T1000 (cell line): ENCODE results near the gene ARPC5L.
"Not testable (repeated sequence)": the region's sequence is repeated elsewhere in the genome, so short reads cannot be mapped to it uniquely, and the experiment has no call there.

Experiments used
- DNase-seq: peaks from one replicate; lab custom pipeline; 2025; ENCODE audit warnings: mixed read lengths; lab: John Stamatoyannopoulos, UW

Gene ARPC5L

DNA sequence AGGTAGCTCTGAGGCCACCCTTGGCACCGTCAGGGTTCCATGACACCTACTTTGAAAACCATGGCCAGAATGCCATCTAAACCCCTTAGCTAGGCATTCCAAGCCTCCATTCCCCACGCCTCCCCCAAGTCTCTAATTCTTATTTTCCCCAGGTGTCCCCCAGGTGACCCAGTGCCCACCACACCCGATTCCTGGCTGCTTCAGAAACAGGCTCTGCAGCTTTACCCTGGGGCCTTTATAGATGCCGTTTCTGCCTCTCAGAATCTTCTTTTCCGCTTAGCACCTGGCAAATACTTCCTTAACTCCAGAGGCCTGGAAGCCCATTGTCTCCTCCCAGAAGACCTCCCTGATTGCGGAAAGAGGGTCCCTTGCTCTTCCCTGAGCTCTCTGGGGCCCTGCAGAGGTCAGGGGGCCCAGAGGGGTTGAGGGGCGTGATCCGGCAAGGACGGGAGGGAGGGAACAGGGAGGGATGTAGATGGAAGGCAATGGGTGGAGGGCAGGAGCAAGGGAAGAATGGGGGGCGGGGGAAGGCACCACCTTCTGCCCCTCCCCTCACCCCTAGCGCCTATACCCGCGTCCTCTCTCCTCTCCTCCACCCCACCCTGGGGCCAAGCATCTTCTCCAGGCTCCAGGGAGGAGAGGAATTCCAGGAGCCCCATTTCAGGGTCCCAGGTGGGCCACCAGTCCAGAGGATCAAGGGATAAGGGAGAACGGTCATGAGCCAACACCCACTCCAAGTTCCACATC is 20.7 kb upstream of the ARPC5L start:
- DNase-seq: no peak

DNA sequence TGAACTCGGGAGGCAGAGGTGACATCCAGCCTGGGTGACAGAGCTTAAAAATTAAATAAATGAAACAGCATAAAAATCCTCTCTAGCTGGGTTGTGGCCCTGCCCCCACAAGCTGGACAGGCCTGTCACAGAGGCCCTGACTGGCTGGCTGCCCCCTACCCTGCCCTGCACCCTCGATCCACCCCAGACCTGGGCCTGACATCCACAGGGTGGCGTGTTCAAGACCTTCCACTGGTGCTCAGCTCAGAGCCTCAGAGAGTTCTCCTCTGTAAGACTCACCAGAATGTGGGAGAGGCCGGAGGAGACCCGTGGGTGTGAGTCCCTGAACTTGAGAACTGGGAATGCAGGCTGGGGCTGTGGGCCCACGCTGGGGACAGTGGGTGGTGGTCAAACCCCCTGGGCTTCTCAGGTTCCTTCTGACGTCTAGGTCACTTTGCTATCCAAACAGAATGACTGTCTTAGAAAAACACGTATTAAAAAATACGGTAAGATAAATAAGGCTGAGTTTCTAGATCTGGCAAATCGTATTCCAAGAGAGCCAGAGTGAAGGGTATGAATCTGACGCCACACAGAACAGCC is 18.4 kb upstream of the ARPC5L start:
- no peak for DNase-seq

DNA sequence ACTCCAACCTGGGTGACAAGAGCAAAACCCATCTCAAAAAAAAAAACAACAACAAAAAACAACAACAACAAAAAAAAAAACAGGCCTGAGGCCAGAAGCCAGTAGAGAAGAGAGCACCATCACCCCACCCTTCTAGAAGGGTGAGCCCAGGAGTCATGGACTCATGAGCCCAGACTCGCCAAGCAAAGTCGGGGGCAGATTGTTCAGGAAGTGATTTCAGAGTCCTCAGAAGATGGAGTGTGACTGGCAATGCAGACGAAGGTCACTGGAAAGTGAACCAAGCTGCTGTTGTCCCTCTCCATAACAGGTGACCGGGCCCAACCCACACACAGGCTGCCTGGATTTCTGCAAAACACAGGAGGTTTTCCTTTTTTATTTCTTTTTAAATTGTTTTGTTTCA is 17.6 kb upstream of the ARPC5L start:
- no peak for DNase-seq

DNA sequence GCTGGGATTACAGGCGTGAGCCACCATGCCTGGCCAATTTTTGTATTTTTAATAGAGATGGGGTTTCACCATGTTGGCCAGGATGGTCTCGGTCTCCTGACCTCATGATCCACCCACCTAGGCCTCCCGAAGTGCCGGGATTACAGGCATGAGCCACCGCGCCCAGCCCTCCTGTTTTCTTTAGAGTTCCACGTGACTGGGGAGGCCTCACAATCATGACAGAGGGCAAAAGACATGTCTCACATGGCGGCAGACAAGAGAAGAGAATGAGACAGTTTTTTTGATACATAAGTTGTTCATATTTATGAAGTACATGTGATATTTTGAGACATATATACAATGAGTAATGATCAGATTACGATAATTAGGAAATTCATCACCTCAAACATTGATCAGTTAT is 15.5 kb upstream of the ARPC5L start:
- not testable (repeated sequence) for DNase-seq

DNA sequence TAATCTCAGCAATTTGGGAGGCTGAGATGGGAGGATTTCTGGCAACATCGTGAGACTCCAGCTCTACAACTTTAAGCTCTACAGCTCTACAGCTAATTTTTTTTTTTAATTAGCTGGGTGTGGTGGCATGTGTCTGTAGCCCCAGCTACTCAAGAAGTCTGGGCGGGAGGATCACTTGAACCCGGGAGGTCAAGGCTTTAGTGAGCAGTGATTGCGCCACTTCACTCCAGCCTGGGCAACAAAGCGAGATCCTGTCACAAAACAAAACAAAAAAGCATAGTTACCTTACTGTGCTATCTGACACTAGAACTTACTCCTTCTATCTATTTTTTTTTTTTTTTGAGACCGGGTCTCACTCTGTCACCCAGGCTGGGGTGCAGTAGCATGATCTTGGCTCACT is 15.0 kb upstream of the ARPC5L start:
- no peak for DNase-seq

DNA sequence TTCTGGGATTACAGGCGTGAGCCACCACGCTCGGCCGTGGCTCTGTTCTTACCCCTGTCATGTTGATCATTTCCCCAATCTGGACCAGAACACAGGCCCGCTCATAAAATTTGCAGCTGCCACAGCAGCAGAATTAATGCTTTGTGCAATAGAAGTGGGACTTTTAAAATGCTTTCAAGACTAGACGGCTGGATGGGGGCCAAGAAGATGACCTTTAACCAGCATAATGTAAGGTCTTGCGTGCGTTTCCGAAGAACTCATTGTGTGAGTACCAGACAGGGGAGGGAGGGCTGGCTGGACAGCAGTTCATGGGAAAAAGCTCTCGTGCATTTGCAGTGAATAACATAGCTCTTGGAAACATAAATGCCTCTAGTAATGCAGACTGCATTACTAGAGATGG is 12.1 kb upstream of the ARPC5L start:
- DNase-seq: peak; percentile 20

DNA sequence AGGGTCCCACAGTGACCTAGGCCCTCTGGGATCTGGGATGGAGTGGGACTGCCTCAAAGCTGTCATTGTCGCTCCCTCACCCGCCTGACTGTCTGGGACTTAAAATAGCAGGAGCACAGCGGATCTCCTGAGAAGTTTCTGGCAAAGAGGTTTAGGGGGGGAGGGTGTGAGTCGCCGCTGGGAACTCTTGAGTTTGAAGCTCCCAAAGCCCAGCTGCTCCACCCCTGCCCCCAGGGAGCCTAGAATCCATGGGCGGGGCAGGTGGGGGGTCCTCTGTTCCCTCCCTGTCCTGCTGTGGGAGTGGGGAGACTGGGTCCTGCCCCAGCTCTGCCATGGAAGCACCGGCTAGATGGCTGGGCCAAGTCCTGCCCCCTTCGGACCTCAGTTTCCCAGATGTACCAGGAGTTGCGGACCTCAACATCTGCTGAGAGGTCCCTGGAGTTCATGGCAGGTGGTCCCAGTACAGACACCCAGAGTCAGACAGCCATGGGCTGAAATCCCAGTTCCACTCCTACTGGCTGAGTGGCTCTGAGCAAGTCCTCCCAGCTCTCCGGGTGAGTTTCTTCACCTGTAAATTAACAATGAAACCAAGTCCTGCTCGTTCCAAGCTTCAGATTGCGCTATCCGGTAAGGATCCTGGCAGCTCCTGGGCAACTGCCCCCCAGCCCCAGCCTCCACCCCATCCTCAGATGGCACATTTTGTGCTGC is 9.7 kb upstream of the ARPC5L start:
- DNase-seq: no peak

DNA sequence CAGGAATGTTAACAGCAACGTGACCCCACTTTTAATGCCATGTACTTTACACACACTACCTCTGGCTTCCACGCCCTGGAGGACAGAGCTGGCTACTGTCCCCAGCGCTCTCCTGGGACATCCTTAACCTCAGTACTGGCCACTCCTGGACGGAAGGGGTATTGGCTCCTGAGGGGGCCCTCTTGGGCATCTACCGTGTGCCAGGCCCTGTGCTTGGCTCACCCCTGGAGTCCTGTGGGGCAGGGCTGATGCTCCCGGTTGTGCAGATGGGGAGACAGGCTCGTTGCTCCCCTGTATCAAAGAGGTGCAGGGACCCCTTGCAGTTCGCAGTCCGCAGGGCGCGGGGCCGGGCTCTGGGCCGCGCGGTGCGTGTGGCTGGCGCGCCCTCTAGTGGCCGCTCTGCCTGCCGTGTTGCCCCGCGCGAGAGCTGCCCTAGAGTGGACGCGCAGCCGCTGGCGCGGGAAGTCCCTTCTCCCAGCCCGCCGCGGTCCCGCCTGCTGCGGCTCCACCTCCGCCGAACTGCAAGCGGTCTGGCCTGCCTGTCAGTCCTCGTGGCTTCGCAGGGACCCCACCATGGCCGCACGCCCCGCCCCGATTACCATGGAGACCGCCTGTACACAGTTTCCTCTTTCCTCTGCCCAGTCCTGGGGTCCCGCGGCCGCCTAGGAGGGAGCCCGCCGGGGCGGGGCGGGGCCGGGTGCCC is 8.9 kb upstream of the ARPC5L start, which contains the start of gene WDR38:
Gene WDR38 (plus strand): TSS at position 632 of the 703 bp plus-strand sequence. CDS start 72 bp downstream, outside the sequence.
- DNase-seq: peak; percentile 76

DNA sequence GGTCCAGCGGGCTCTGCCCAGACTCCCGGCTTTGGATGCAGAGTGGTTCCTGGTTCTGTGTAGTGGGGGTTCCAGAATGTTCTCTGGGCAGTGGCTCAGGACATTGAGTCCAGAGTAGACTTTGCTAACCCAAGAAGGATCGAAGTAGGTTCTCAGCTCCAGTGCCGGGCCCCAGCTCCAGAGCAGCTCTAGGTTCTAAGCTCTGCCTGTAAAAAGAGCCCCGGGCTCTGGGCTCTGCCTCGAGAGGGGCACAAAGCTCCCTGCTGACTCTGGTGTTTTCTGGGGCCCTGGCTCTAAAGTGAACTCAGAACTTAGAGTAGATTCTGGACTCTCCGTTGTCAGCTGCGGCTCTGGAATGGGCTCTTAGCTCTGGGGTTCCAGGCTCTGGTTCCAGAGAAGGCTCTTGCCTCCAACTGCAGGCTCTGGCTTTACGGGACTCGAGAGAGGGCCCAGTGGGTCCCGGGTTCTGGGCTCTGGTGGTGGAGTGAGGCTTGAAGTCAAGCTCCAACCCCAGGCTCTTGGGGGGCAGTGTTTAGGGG is 8.3 kb upstream of the ARPC5L start:
- DNase-seq: no peak

DNA sequence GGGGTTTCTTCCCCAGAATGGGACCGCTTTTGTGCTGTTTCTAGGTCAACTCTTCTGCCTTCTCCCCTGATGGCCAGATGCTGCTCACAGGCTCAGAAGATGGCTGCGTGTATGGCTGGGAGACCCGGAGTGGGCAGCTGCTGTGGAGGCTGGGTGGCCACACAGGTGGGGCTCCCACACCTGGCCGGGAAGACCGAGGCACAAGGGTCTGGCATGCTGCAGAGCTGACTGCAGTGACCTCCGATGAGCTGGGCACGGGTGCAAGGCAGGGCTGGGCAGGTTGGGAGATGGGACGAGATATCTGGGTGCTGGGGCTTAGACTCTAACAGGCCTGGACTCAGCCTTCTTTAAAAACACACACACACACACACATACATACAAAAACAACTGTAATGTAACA is 7.8 kb upstream of the ARPC5L start:
- no peak for DNase-seq

DNA sequence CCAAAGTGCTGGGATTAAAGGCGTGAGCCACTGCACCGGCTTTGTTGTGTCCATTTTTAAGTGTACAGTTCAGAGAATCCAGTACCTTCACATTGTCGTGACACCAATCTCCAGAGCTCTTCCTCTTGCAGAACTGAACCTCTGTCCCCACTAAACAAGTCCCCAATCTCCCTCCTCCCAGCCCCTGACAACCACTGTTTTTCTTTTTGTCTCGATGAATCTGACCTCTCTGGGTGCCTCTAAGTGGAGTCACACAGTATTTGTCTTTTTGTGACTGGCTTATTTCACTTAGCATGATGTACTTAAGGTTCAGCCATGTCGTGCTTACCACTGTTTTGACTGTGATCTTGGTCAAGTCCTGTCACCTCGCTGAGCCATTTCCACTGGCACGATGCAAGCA is 7.1 kb upstream of the ARPC5L start:
- DNase-seq: no peak

DNA sequence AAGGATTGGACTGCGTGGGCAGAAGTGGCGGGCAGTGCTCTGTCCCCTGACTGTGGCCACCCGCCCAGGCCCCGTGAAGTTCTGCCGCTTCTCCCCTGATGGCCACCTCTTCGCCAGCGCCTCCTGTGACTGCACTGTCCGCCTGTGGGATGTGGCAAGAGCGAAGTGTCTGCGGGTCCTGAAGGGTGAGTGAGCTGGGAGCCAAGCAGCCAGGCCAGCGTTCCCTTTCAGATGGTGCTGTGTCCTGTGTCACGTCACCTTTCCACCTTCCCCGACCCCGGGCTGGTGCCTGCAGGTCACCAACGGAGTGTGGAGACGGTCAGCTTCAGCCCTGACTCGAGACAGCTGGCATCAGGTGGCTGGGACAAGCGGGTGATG is 6.4 kb upstream of the ARPC5L start:
- no peak for DNase-seq

DNA sequence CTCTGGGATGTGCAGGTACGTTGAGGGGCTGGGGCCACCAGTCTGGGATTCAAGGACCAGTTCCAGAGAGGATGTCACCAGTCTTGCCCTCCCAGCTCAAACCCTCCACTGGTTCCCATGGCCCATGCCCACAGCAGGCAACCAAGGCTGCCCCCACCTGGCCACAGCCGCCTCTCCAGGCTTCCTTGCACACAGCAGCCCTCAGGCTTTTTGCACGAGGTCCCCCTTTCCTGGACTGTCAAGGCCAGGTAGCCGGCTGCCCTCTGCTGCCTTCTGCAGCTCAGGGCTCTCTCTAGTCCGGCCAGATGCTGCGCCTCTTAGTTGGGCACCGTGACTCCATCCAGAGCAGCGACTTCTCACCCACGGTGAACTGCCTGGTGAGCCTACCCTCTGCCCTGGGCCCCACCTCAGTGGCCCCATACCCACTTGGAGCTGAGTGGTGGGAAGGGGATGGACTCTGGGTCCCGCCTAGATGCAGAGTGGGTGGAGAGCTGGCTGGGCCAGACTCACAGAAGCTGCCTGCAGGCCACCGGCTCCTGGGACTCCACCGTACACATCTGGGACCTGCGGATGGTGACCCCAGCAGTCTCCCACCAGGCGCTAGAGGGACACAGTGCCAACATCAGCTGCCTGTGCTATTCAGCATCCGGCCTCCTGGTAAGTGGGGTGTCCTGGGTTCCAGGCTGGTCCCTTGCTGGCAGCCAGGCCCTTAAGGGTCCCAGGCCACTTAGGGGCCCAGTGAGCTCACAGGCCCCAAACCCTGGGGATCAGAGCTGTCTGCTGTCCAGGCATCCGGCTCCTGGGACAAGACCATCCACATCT is 5.8 kb upstream of the ARPC5L start:
- DNase-seq: no peak

DNA sequence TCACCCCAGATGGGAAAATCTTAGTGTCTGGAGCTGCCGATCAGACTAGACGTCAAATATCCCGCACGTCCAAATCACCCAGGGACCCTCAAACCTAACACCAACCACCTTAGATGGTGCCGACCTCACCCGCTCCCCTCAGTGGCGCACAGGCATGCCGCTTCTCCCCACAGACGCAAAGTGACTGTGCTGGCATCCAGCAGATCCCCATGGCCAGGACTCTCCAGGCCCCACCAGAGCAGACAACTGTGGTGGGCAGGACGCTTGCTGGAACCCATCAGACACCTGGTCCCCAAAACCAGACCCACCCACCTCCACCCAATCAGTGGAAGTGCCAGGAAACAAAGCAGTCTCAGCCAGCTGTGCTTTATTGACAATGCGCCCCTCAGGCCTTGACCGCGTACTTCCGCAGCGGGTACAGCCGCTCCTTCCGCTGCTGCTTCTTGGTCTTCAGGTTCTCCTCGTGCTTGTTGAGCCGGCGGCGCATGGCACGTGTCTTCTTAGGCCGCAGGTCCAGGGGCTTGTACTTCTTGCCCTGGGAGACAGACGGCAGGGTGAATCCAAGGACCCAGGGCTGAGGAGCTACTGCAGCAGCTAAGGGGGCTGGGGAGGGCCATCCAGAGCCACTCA is 4.3 kb upstream of the ARPC5L start:
- DNase-seq: no peak

DNA sequence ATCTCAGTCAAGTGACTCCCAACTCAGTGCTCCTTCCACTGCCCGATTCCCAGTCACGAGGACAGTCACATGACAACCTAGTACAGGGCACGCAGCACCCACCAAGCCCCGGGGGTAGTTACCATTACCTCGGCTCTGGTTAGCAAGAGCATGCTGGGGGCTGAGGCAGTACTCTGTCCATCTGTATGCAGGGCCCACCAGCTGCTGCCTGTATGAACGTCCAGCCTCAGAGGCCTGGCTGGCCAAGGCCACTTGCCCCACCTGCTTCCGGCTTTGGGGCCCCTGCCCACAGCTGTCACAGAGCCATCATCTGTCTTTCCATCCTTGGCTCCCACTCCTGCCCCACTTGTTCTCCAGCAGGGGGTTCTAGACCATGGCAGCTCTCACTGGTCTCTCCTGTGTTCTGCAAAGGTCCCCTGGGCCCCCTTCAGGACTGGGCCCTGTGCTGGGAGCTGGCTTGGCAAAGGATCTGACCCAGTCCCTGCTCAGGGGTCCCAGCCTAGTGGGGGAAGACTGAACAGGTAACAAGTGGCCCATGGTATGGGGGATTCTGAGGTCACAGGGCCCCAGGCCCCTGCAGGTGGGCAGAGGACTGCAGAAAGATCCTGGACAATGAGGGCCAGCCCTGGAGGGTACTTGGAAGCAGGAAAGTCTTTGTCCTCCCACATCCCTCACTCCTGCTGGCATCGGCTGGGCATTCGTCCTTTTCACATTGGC is 3.4 kb upstream of the ARPC5L start:
- DNase-seq: no peak

DNA sequence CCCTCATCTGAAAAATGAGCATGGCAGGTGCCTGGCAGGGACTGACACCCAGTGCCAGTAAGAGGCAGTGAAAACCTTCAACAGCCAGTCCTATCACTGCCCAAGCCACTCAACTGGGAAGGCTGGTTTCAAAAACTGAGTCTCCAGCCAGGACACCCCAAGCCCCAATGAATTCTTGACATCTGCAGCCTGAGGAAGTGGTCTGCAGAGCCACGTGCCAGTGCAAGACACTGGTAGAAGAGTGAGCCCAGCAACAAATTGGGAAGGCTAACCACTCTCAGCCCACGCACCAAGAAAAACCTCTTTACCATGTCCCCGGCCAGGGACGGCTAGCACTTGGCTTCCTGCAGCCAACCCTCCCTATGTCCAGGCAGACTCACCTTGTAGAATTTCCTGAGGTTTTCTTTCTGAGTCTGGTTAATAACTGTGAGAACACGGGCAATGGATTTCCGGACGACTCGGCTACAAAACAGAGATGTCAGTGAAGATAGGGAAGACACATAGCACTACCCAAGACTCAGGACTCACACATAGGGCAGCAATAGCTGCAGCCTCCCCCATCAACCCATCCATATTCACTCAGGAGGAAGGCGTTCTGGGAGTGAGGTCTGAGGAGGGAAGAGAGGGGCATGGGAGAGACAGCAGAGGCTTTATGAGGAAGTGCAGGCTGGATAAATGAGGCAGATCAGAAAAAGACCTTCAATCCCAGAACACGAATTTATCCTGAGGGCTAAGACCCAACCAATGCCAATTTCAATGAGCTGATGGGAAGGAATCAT is 1.9 kb upstream of the ARPC5L start:
- DNase-seq: no peak

DNA sequence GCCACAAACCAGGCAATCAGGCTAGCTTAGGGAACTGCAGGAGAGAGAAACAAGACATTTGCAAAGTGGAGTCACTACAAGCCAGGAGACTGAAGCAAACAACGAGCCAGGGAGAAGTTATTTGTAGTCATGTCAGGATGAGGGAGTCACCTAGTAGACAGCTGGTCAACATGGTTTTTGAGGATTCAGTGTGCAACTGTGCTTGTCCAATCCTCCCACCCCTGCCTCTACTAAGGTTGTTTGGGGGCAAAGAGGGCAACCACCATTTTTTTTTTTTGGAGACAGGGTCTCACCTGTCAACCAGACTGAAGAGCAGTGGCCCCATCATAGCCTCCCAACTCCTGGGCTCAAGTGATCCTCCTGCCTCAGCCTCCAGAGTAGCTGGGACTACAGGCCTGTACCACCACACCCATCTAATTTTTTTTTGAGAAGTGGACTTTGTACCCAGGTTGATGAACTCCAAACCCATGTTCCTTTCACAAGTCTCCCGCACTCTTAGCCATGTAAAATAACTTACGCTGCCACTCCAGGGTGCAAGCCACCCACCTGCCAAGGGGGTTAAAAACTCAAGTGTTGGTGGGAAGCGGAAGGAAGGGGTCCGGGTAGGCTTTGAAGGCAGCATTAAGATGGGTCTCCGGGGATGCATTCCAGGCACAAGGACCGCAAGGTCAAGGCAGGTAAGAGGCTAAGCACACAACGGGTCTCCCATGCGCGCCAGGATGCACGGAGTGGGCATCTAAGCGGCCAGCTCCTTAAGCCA is 1.2 kb upstream of the ARPC5L start:
- no peak for DNase-seq

DNA sequence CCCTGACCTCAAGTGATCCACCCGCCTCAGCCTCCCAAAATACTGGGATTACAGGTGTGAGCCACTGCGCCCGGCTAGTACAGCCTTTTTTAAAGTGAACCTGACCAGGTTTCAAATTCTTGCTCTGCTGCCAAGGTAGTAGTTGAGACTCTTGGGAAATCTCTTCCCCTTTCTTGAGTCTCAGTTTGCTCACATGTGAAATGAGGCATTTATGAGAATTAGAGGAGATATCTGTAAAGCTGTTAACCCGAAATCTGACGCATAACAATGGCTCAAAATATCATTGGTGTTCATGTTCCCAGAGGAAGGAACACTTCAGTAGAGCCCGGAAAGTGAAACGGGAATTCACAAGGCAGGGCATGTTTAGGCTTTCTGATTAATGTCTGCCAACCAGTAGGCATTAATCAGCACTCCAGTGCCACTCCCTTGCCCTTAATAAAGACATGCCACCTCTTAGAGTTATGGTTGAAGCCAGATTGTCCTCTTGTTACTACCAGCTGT is 1.5 kb downstream of the ARPC5L start:
- DNase-seq: no peak
